Fibroblast of skin of abdomen (primary cell): ENCODE data around the gene USP17L10. TPM values are rescaled to one million over a fixed set of nuclear protein-coding genes. Genes with fewer than 3 reads are reported as not detected.
A peak's percentile ranks its signal among the peaks of the same experiment; 100 is the strongest.
"Not testable (repeated sequence)": the region's sequence is repeated elsewhere in the genome, so short reads cannot be mapped to it uniquely, and the experiment has no call there.

Experiments
- DNase-seq: peaks from one replicate; pipeline ENCODE4 v3.0.0-alpha.2; 2013
- polyA plus RNA-seq, 2 experiments: library from polyadenylated mRNA; unstranded; fragments of 120-200 nt; gene quantifications; one replicate each; pipeline ENCODE4 v1.2.1, GENCODE V29; 2013; ENCODE audit not compliant: insufficient read length in 2 of 2

USP17L10 gene
- not detected for polyA plus RNA-seq (2013, experiment 1 of 2; ENCODE audit: insufficient read length)
- not detected for polyA plus RNA-seq (2013, experiment 2 of 2; ENCODE audit: insufficient read length)

GRCh38 chr4:9210357-9210756, at the start of gene USP17L10:
USP17L10 (plus strand) TSS chr4:9210657; CDS start chr4:9210657, 0 bp downstream.
- DNase-seq = not testable (repeated sequence)

- not testable (repeated sequence) for DNase-seq
Observed at GRCh38 chr4:9165990-9166389, 44.5 kb upstream of the USP17L10 start.

DNA sequence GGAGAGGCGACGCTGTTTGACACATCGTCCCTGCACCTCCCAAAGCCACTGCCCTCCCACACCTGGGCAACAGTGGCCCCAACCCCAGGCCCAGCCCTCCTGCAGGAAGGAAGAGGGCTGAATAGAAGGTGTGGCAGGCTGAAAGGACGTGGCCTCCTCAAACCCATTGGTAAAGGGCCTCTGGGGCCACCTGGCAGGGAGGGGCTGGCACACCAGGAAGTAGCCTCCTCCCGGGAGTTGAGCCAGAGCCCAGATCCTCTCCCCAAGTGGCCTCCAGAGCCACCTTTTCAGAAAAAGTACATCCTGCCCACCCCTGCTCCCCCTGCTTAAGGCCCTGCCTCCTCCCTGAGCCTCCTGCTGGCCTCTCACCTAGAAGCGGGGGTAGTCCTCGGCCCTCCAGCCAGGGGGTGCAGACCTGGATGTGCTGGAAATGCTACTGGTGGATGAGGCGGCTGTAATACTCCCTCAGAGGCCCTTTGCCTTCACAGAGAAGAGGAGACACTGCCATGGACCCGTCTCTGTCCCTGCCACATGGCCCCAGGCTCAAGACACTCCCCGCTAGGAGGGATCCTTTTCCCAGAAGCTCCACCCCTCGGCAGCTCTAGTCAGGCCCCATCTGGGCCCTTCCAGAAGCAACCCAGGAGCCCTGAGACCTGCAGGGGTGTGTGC, 40.5 kb upstream of the USP17L10 start, which contains the start of gene FAM90A26:
FAM90A26 (plus strand) TSS at position 619 of the 669 bp plus-strand sequence. CDS start 2,764 bp downstream, outside the sequence.
- DNase-seq = not testable (repeated sequence)

DNA sequence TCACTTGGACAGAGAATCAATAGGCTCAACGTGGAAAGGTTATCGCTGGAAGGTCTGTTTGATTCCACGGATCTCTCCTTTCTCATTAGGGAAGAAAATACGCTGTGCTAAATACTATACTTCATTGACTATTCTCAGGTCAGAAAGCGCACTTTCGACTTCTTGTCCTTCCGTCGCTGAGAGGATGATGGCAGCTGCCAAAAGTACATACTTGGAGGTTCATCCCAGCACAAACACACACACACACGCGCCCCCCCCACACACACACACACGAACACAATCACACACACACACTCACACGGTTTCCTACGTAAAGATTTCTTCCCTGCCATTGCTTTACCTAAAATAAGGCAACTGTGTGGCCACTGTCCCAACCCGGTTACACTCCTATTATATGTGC, 4.2 kb downstream of the USP17L10 start:
- DNase-seq = not testable (repeated sequence)

GRCh38 chr4:9215105-9215504, 4.6 kb downstream of the USP17L10 start, which contains the start of gene USP17L11:
USP17L11 (plus strand) TSS chr4:9215405; CDS start chr4:9215405, 0 bp downstream.
- not testable (repeated sequence) for DNase-seq

DNA sequence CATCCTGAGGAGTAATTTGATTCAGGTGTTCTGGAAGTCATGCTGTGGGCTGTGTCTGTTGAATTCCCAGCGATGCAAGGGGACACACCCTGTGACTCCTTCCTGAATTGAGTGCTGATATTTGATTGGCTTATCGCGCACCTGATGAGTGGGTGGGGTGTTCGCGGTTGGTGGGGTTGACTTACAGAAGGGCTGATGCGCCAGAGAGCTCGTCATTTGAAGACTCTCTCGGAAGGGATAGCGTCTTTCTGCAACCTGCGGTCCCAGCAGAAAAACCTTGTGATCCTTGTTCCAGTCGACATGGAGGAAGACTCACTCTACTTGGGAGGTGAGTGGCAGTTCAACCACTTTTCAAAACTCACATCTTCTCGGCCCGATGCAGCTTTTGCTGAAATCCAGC, 9.4 kb downstream of the USP17L10 start, which contains the start of gene USP17L12:
USP17L12 (plus strand) TSS at position 301 of the 400 bp plus-strand sequence; CDS start at position 301, 0 bp downstream.
- DNase-seq = not testable (repeated sequence)

DNA sequence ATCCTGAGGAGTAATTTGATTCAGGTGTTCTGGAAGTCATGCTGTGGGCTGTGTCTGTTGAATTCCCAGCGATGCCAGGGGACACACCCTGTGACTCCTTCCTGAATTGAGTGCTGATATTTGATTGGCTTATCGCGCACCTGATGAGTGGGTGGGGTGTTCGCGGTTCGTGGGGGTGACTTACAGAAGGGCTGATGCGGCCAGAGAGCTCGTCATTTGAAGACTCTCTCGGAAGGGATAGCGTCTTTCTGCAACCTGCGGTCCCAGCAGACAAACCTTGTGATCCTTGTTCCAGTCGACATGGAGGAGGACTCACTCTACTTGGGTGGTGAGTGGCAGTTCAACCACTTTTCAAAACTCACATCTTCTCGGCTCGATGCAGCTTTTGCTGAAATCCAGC, 14.1 kb downstream of the USP17L10 start, which contains the start of gene USP17L13:
USP17L13 (plus strand) TSS at position 301 of the 400 bp plus-strand sequence; CDS start at position 301, 0 bp downstream.
- not testable (repeated sequence) for DNase-seq

- not testable (repeated sequence) for DNase-seq
Observed at GRCh38 chr4:9230249-9230648, 19.8 kb downstream of the USP17L10 start.

DNA sequence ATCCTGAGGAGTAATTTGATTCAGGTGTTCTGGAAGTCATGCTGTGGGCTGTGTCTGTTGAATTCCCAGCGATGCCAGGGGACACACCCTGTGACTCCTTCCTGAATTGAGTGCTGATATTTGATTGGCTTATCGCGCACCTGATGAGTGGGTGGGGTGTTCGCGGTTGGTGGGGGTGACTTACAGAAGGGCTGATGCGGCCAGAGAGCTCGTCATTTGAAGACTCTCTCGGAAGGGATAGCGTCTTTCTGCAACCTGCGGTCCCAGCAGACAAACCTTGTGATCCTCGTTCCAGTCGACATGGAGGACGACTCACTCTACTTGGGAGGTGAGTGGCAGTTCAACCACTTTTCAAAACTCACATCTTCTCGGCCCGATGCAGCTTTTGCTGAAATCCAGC, 23.6 kb downstream of the USP17L10 start, which contains the start of gene USP17L15:
USP17L15 (plus strand) TSS at position 301 of the 400 bp plus-strand sequence; CDS start at position 301, 0 bp downstream.
- not testable (repeated sequence) for DNase-seq

DNA sequence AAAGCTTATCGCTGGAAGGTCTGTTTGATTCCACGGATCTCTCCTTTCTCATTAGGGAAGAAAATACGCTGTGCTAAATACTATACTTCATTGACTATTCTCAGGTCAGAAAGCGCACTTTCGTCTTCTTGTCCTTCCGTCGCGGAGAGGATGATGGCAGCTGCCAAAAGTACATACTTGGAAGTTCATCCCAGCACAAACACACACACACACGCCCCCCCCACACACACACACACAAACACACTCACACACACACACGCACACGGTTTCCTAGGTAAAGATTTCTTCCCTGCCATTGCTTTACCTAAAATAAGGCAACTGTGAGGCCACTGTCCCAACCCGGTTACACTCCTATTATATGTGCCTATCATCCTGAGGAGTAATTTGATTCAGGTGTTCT, 28.0 kb downstream of the USP17L10 start:
- not testable (repeated sequence) for DNase-seq

DNA sequence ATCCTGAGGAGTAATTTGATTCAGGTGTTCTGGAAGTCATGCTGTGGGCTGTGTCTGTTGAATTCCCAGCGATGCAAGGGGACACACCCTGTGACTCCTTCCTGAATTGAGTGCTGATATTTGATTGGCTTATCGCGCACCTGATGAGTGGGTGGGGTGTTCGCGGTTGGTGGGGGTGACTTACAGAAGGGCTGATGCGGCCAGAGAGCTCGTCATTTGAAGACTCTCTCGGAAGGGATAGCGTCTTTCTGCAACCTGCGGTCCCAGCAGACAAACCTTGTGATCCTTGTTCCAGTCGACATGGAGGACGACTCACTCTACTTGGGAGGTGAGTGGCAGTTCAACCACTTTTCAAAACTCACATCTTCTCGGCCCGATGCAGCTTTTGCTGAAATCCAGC, 33.1 kb downstream of the USP17L10 start, which contains the start of gene USP17L17:
USP17L17 (plus strand) TSS at position 301 of the 400 bp plus-strand sequence; CDS start at position 301, 0 bp downstream.
- not testable (repeated sequence) for DNase-seq

GRCh38 chr4:9247953-9248680, 37.7 kb downstream of the USP17L10 start, which contains the start of gene USP17L18:
USP17L18 (plus strand) TSS chr4:9248630; CDS start chr4:9248630, 0 bp downstream.
- DNase-seq = peak; percentile 0

GRCh38 chr4:9253078-9253477, 42.6 kb downstream of the USP17L10 start, which contains the start of gene USP17L19:
USP17L19 (plus strand) TSS chr4:9253378; CDS start chr4:9253378, 0 bp downstream.
- DNase-seq = not testable (repeated sequence)

GRCh38 chr4:9257824-9258223, 47.4 kb downstream of the USP17L10 start, which contains the start of gene USP17L20:
USP17L20 (plus strand) TSS chr4:9258124; CDS start chr4:9258124, 0 bp downstream.
- DNase-seq = not testable (repeated sequence)
